ENCODE measurements around the gene TSC22D4. TPM values are rescaled to one million over a fixed set of nuclear protein-coding genes. Genes with fewer than 3 reads are reported as not detected.

Gene TSC22D4
- total and polyA plus RNA-seq, 9 of the 15 experiments (the other 6 are each of a cell fraction or from before 2014, with no cell fraction given), result 0.37 to 107 (median 28.7) TPM

GRCh38 chr7:100471021-100471420 is 8.0 kb downstream of the TSC22D4 start (continued):
- no peak for TF ChIP-seq CEBPZ (IDR thresholded peaks at IDR 0.05; ENCODE audit: borderline replicate concordance, low read depth, low read length)
- TF ChIP-seq REST (IDR thresholded peaks at IDR 0.05; ENCODE audit: borderline replicate concordance), result no peak
- TF ChIP-seq REST (CRISPR knock-in tag; IDR thresholded peaks at IDR 0.05; ENCODE audit: low read depth), result no peak
- no peak for TF ChIP-seq ZSCAN32 (CRISPR knock-in tag; IDR thresholded peaks at IDR 0.05)
- TF ChIP-seq, protein P1, sequence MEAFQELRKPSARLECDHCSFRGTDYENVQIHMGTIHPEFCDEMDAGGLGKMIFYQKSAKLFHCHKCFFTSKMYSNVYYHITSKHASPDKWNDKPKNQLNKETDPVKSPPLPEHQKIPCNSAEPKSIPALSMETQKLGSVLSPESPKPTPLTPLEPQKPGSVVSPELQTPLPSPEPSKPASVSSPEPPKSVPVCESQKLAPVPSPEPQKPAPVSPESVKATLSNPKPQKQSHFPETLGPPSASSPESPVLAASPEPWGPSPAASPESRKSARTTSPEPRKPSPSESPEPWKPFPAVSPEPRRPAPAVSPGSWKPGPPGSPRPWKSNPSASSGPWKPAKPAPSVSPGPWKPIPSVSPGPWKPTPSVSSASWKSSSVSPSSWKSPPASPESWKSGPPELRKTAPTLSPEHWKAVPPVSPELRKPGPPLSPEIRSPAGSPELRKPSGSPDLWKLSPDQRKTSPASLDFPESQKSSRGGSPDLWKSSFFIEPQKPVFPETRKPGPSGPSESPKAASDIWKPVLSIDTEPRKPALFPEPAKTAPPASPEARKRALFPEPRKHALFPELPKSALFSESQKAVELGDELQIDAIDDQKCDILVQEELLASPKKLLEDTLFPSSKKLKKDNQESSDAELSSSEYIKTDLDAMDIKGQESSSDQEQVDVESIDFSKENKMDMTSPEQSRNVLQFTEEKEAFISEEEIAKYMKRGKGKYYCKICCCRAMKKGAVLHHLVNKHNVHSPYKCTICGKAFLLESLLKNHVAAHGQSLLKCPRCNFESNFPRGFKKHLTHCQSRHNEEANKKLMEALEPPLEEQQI (IDR thresholded peaks at IDR 0.05), result no peak

Measured in K562 (cell line).